Measurements from ENCODE around the gene UQCRQ. TPM values are rescaled to one million over a fixed set of nuclear protein-coding genes. Genes with fewer than 3 reads are reported as not detected.

UQCRQ gene
- total and polyA plus RNA-seq, 9 of the 15 experiments (the other 6 are each of a cell fraction or from before 2014, with no cell fraction given): 235 to 2,421 (median 883) TPM

- TF ChIP-seq KDM5B (IDR thresholded peaks at IDR 0.05; ENCODE audit: insufficient replicate concordance, low read depth, low read length) (peak; percentile 37), CBX1 (IDR thresholded peaks at IDR 0.05; ENCODE audit: low read depth) (peak; percentile 69; the same call in 1 of the 2 replicates), FOXO4 (CRISPR knock-in tag; IDR thresholded peaks at IDR 0.05) (no peak), HINFP (tag; conservative IDR thresholded peaks at IDR 0.05; ENCODE audit: low read depth) (peak; percentile 74), ZNF780A (CRISPR knock-in tag; IDR thresholded peaks at IDR 0.05) (no peak), BDP1 (IDR thresholded peaks at IDR 0.05; ENCODE audit: insufficient read depth, insufficient read length) (no peak), NFIC (IDR thresholded peaks at IDR 0.05) (no peak), PHF20 (IDR thresholded peaks at IDR 0.05; ENCODE audit: partially characterized antibody) (peak; percentile 80), TBL1XR1 (IDR thresholded peaks at IDR 0.05; ENCODE audit: low read length in 2 of 2) (no peak), ZBTB1 (CRISPR knock-in tag; IDR thresholded peaks at IDR 0.05; ENCODE audit: borderline replicate concordance, low read depth) (no peak), SIN3A (IDR thresholded peaks at IDR 0.05; ENCODE audit: borderline replicate concordance in 2 of 2, control insufficient read depth in 1 of 2, low read depth in 2 of 2, low read length in 2 of 2) (peak in 1 of 2 experiments; percentile 16; a peak in 1 of 4 replicates), POLR2AphosphoS2 (IDR thresholded peaks at IDR 0.05; ENCODE audit: low read length) (no peak), TAF15 (IDR thresholded peaks at IDR 0.05; ENCODE audit: low read depth, low read length) (no peak), NONO (IDR thresholded peaks at IDR 0.05; ENCODE audit: low read depth in 2 of 2, low read length in 1 of 2) (peak; percentile 19 to 80), CLOCK (CRISPR knock-in tag; IDR thresholded peaks at IDR 0.05; ENCODE audit: borderline replicate concordance) (no peak), TCF3 (CRISPR knock-in tag; IDR thresholded peaks at IDR 0.05) (no peak), RBM22 (IDR thresholded peaks at IDR 0.05; ENCODE audit: low read depth, low read length, poor library complexity, severe bottlenecking) (no peak), BHLHE40 (IDR thresholded peaks at IDR 0.05; ENCODE audit: low read length) (peak; percentile 44; the same call in 1 of the 2 replicates), DNMT1 (IDR thresholded peaks at IDR 0.05) (no peak)
- TF ChIP-seq, protein P1, sequence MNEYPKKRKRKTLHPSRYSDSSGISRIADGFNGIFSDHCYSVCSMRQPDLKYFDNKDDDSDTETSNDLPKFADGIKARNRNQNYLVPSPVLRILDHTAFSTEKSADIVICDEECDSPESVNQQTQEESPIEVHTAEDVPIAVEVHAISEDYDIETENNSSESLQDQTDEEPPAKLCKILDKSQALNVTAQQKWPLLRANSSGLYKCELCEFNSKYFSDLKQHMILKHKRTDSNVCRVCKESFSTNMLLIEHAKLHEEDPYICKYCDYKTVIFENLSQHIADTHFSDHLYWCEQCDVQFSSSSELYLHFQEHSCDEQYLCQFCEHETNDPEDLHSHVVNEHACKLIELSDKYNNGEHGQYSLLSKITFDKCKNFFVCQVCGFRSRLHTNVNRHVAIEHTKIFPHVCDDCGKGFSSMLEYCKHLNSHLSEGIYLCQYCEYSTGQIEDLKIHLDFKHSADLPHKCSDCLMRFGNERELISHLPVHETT (CRISPR knock-in tag; conservative IDR thresholded peaks at IDR 0.05 in 1 of 2, IDR thresholded peaks at IDR 0.05 in 1 of 2): peak in 1 of 2 experiments; percentile 30; a peak in 1 of 4 replicates
These were observed 35.9 kb upstream of the UQCRQ start, which contains the start of gene SHROOM1 (continued) for GRCh38 chr5:132830436-132831094.
